Keratinocyte (primary cell): Measurements from ENCODE around the gene ELP5.

Experiments
- CTCF ChIP-seq, 3 experiments: IDR thresholded peaks in 1 of 3; conservative IDR thresholded peaks in 1 of 3; optimal IDR thresholded peaks in 1 of 3; 2 replicates in 2 of 3; 3 replicates in 1 of 3; pipeline versions ENCODE3 to v1.5.1; 2011; ENCODE audit warnings: low read length in 3 of 3, mild to moderate bottlenecking in 3 of 3, moderate library complexity in 2 of 3, control low read depth in 1 of 3, inconsistent platforms in 1 of 3; ENCODE audit not compliant: insufficient read depth in 2 of 3; ENCODE audit errors: extremely low read depth in 1 of 3
- EZH2 ChIP-seq: IDR thresholded peaks from one replicate; pipeline ENCODE4 v1.6.1; 2012; ENCODE audit warnings: inconsistent platforms, mild to moderate bottlenecking, low read length, moderate library complexity

GRCh38 chr17:7213895-7214299 lies 38.1 kb upstream of the ELP5 start:
- TF ChIP-seq CTCF (optimal IDR thresholded peaks at IDR 0.05 in 1 of 3, IDR thresholded peaks at IDR 0.05 in 1 of 3, conservative IDR thresholded peaks at IDR 0.05 in 1 of 3; ENCODE audit: extremely low read depth in 1 of 3, insufficient read depth in 2 of 3, low read length in 3 of 3) (peak; percentile 23 to 34 (median 33)), EZH2 (no peak)
